Neutrophil (primary cell): ENCODE measurements around the gene MTFP1.
"Not testable (repeated sequence)": the region's sequence is repeated elsewhere in the genome, so short reads cannot be mapped to it uniquely, and the experiment has no call there.

Source experiments
- H3K27ac ChIP-seq: fragments of 200-600 bp; sonication (generic); 2 replicates; pipeline ENCODE4 v1.5.1; 2016; ENCODE audit warnings: mild to moderate bottlenecking, moderate library complexity
- H3K27me3 ChIP-seq: fragments of 200-600 bp; sonication (generic); 2 replicates; pipeline ENCODE4 v1.6.0; 2016; ENCODE audit warnings: mild to moderate bottlenecking
- H3K36me3 ChIP-seq: fragments of 200-600 bp; sonication (generic); 2 replicates; pipeline ENCODE4 v1.5.1; 2017
- H3K4me1 ChIP-seq, 2 experiments: fragments of 200-600 bp in 1 of 2; sonication (generic) in 1 of 2; 1 replicate in 1 of 2; 2 replicates in 1 of 2; pipeline versions ENCODE4 v1.5.1 to v1.6.1; 2013 to 2016; ENCODE audit warnings: low read depth in 1 of 2, low read length in 1 of 2, mild to moderate bottlenecking in 1 of 2, moderate library complexity in 1 of 2; ENCODE audit not compliant: control insufficient read depth in 1 of 2, insufficient read depth in 1 of 2
- H3K4me3 ChIP-seq, 2 experiments: fragments of 200-600 bp in 1 of 2; sonication (generic) in 1 of 2; 1 replicate in 1 of 2; 2 replicates in 1 of 2; pipeline ENCODE4 v1.5.1; 2013 to 2016; ENCODE audit warnings: low read depth in 1 of 2, low read length in 1 of 2, mild to moderate bottlenecking in 1 of 2, moderate library complexity in 1 of 2
- H3K9me3 ChIP-seq: fragments of 200-600 bp; sonication (generic); 2 replicates; pipeline ENCODE4 v1.5.1; 2016
- CTCF ChIP-seq: fragments of 200-600 bp; sonication (generic); IDR thresholded peaks from 2 replicates; pipeline ENCODE4 v1.5.1; 2016; ENCODE audit warnings: antibody characterized with exemption

MTFP1 gene

GRCh38 chr22:30444632-30445437, 19.3 kb downstream of the MTFP1 start:
- Histone ChIP-seq H3K9me3 (no peaks in the 10 kb centered on the region), H3K4me1 (peaks cover 5 to 14% of the 10 kb centered on the region in 2 experiments), H3K36me3 (no peaks in the 10 kb centered on the region), H3K27me3 (peaks cover 67% of the 10 kb centered on the region), H3K27ac (no peak overlapping the region), H3K4me3 (no peak overlapping the region)
- peak; percentile 59 for TF ChIP-seq CTCF

GRCh38 chr22:30445438-30446145, 20.0 kb downstream of the MTFP1 start:
- Histone ChIP-seq H3K4me3 (no peak overlapping the region), H3K36me3 (no peaks in the 10 kb centered on the region), H3K27me3 (peaks cover 60% of the 10 kb centered on the region), H3K27ac (no peak overlapping the region), H3K4me1 (peaks cover 5 to 14% of the 10 kb centered on the region in 2 experiments), H3K9me3 (no peaks in the 10 kb centered on the region)
- no peak for TF ChIP-seq CTCF

GRCh38 chr22:30447656-30448055, 22.1 kb downstream of the MTFP1 start:
- Histone ChIP-seq H3K27ac (no peak overlapping the region), H3K4me3 (no peak overlapping the region), H3K36me3 (no peaks in the 10 kb centered on the region), H3K27me3 (peaks cover 48% of the 10 kb centered on the region), H3K9me3 (no peaks in the 10 kb centered on the region), H3K4me1 (peaks cover 0 to 4% of the 10 kb centered on the region in 2 experiments)
- no peak for TF ChIP-seq CTCF

GRCh38 chr22:30451488-30451887, 25.9 kb downstream of the MTFP1 start:
- not testable (repeated sequence) for H3K9me3 ChIP-seq, H3K27ac ChIP-seq, H3K4me3 ChIP-seq, H3K36me3 ChIP-seq, H3K4me1 ChIP-seq
- H3K27me3 ChIP-seq = peaks cover 23% of the 10 kb centered on the region

GRCh38 chr22:30452861-30453260, 27.3 kb downstream of the MTFP1 start:
- H3K9me3 ChIP-seq = no peaks in the 10 kb centered on the region
- H3K36me3 ChIP-seq = no peaks in the 10 kb centered on the region
- H3K27ac ChIP-seq = no peak overlapping the region
- H3K4me3 ChIP-seq = no peak overlapping the region
- H3K4me1 ChIP-seq = no peaks in the 10 kb centered on the region
- peaks cover 27% of the 10 kb centered on the region for H3K27me3 ChIP-seq
- no peak for TF ChIP-seq CTCF
